Measurements from ENCODE around the gene ODR4.
"Not testable (repeated sequence)": the region's sequence is repeated elsewhere in the genome, so short reads cannot be mapped to it uniquely, and the experiment has no call there.

The ODR4 gene

DNA sequence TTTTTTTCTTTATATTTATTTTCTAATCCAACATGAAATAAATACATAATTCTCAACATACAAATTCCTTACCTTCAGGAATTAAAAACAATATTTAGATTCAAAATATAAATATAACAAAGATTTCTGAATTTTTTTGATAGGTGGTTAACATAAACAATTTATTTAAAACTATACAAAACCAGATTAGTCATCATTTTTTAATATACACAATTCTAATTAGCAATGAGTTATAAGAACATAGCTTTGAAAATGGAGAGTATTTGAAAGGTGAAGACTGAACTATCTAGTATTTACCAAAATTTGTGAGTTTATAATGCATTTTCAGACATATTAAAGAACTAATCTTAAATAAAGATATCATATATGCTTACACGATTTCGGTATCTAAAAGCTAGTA is 38.1 kb upstream of the ODR4 start:
- no peak overlapping the region for H2AFZ ChIP-seq (ENCODE audit: low read depth, low read length)
- H3K9ac ChIP-seq (ENCODE audit: low read length) = no peak overlapping the region
- no peaks in the 10 kb centered on the region for H3K4me1 ChIP-seq (ENCODE audit: low read length)
- H3K27me3 ChIP-seq (ENCODE audit: low read depth, low read length) = no peaks in the 10 kb centered on the region
- TF ChIP-seq, protein P1, sequence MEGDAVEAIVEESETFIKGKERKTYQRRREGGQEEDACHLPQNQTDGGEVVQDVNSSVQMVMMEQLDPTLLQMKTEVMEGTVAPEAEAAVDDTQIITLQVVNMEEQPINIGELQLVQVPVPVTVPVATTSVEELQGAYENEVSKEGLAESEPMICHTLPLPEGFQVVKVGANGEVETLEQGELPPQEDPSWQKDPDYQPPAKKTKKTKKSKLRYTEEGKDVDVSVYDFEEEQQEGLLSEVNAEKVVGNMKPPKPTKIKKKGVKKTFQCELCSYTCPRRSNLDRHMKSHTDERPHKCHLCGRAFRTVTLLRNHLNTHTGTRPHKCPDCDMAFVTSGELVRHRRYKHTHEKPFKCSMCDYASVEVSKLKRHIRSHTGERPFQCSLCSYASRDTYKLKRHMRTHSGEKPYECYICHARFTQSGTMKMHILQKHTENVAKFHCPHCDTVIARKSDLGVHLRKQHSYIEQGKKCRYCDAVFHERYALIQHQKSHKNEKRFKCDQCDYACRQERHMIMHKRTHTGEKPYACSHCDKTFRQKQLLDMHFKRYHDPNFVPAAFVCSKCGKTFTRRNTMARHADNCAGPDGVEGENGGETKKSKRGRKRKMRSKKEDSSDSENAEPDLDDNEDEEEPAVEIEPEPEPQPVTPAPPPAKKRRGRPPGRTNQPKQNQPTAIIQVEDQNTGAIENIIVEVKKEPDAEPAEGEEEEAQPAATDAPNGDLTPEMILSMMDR (IDR thresholded peaks at IDR 0.05; ENCODE audit: low read depth, low read length) = no peak
- no peak for TF ChIP-seq EZH2phosphoT487 (IDR thresholded peaks at IDR 0.05; ENCODE audit: low read depth)
- peaks cover 75% of the 10 kb centered on the region for H3K36me3 ChIP-seq (replicated peaks; ENCODE audit: low read depth, low read length)
- no peak overlapping the region for H3K27ac ChIP-seq (ENCODE audit: low read length)
- H3K4me2 ChIP-seq (ENCODE audit: low read length) = no peak overlapping the region
- H3K9me3 ChIP-seq (ENCODE audit: insufficient read depth, low read length) = no peaks in the 10 kb centered on the region
- H3K79me2 ChIP-seq (ENCODE audit: low read length) = no peaks in the 10 kb centered on the region
- H4K20me1 ChIP-seq (ENCODE audit: insufficient read depth, low read length) = no peaks in the 10 kb centered on the region
- H3K4me3 ChIP-seq (ENCODE audit: low read length) = no peak overlapping the region

DNA sequence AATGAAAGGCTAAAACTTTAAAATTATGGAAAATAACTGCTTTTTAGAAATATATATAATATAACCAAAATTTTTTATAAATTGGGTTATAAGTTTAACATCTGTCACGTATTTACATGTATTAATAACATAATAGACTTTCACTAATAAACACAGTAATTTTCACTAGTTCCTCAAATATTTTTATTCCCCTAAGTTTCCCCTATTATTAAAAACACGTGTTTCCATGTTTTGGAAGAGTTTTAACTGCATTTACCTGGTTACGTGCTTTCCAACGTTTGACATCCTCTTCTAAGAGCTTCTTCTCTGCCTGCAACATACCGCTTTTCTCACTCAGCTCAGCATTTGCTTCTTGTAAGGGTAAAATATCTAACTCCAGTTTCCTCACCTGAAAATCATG is 34.9 kb upstream of the ODR4 start:
- no peak overlapping the region for H3K4me3 ChIP-seq (ENCODE audit: low read length)
- no peak overlapping the region for H3K27ac ChIP-seq (ENCODE audit: low read length)
- TF ChIP-seq, protein P1 (IDR thresholded peaks at IDR 0.05; ENCODE audit: low read depth, low read length) = no peak
- TF ChIP-seq EZH2phosphoT487 (IDR thresholded peaks at IDR 0.05; ENCODE audit: low read depth) = no peak
- H3K4me2 ChIP-seq (ENCODE audit: low read length) = no peak overlapping the region
- H2AFZ ChIP-seq (ENCODE audit: low read depth, low read length) = no peak overlapping the region
- H3K4me1 ChIP-seq (ENCODE audit: low read length) = no peaks in the 10 kb centered on the region
- no peaks in the 10 kb centered on the region for H3K27me3 ChIP-seq (ENCODE audit: low read depth, low read length)
- H3K9ac ChIP-seq (ENCODE audit: low read length) = no peak overlapping the region
- no peaks in the 10 kb centered on the region for H4K20me1 ChIP-seq (ENCODE audit: insufficient read depth, low read length)
- H3K9me3 ChIP-seq (ENCODE audit: insufficient read depth, low read length) = no peaks in the 10 kb centered on the region
- peaks cover 77% of the 10 kb centered on the region for H3K36me3 ChIP-seq (replicated peaks; ENCODE audit: low read depth, low read length)
- no peaks in the 10 kb centered on the region for H3K79me2 ChIP-seq (ENCODE audit: low read length)

DNA sequence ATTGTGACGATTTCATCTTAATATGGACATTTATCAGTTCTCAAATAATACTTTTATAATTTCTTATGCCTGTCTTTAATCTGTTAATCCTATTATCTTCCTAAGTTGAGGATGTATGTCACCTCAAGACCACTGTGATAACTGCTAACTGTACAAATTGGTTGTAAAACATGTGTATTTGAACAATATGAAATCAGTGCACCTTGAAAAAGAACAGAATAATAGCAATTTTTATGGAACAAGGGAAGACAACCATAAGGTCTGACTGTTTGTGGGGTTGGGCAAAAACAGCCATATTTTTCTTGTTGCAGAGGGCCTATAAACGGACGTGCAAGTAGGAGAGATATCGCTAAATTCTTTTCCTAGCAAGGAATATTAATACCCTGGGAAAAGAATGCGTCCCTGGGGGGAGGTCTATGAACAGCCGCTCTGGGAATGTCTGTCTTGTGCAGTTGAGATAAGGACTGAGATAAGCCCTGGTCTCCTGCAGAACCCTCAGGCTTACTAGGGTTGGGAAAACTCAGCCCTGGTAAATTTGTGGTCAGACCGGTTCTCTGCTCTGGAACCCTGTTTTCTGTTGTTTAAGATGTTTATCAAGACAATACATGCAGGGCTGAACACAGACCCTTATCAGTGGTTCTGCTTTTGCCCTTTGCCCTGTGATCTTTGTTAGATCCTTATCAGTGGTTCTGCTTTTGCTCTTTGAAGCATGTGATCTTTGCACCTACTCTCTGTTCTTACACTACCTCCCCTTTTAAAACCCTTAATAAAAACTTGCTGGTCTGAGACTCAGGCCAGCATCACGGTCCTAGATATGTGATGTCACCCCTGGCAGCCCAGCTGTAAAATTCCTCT is 27.6 kb upstream of the ODR4 start:
- H3K4me3 ChIP-seq (ENCODE audit: low read length); H3K27me3 ChIP-seq (ENCODE audit: low read depth, low read length); H3K9ac ChIP-seq (ENCODE audit: low read length); H4K20me1 ChIP-seq (ENCODE audit: insufficient read depth, low read length); H3K4me1 ChIP-seq (ENCODE audit: low read length); H3K27ac ChIP-seq (ENCODE audit: low read length); H2AFZ ChIP-seq (ENCODE audit: low read depth, low read length); H3K79me2 ChIP-seq (ENCODE audit: low read length); H3K4me2 ChIP-seq (ENCODE audit: low read length); H3K9me3 ChIP-seq (ENCODE audit: insufficient read depth, low read length): not testable (repeated sequence)
- H3K36me3 ChIP-seq (replicated peaks; ENCODE audit: low read depth, low read length) = peaks cover 75% of the 10 kb centered on the region

DNA sequence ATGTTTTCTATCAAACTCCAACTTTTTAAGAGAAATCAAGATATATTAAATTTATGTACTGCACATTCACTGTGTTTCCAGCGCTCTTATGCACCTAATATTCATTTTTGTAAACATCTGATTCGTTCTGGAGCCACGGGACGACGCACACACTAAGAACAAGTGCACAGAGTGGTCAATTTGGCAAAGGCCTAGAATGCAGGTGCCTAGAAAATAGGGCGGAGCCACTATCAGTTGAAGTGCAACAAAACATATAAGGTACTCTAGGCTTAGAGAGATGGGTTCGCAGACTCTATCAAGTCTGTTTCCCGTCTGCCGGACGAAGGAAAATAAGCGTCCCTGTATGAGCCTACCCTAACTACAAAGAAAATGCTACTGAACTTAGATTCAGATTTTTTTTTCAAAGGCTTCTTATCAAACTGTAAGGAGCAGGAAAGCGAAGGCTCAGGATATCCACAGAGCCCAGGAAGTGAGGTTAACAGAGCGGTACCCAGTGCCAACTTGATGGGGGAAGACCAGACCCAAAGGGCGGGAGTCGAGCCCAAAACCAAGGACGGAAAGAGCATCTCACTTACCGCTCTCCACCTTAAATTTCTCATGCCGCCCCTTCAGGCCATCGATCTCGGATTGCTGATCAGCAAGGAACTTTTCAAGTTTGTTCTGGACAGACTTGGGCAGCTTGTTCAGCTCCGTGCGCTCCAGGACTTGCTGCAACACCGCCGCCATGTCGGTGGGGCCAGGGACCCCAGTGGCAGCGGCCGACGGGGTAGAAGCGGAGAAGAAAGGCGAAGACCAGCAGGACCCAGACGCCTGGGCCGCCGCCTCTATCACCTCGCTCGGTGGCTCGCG is 1.1 kb upstream of the ODR4 start:
- TF ChIP-seq, protein P1 (IDR thresholded peaks at IDR 0.05; ENCODE audit: low read depth, low read length) = no peak
- no peak for TF ChIP-seq EZH2phosphoT487 (IDR thresholded peaks at IDR 0.05; ENCODE audit: low read depth)
- Histone ChIP-seq H3K4me1 (ENCODE audit: low read length) (peaks cover 21% of the 10 kb centered on the region), H3K9ac (ENCODE audit: low read length) (peak overlapping the region; percentile 93), H3K36me3 (replicated peaks; ENCODE audit: low read depth, low read length) (peaks cover 30% of the 10 kb centered on the region), H3K27me3 (ENCODE audit: low read depth, low read length) (no peaks in the 10 kb centered on the region), H2AFZ (ENCODE audit: low read depth, low read length) (peak overlapping the region; percentile 70), H4K20me1 (ENCODE audit: insufficient read depth, low read length) (peaks cover 14% of the 10 kb centered on the region), H3K79me2 (ENCODE audit: low read length) (peaks cover 82% of the 10 kb centered on the region), H3K9me3 (ENCODE audit: insufficient read depth, low read length) (no peaks in the 10 kb centered on the region), H3K27ac (ENCODE audit: low read length) (peak overlapping the region; percentile 81), H3K4me3 (ENCODE audit: low read length) (peak overlapping the region; percentile 89), H3K4me2 (ENCODE audit: low read length) (peak overlapping the region; percentile 84)

Data from OCI-LY3 (cell line).